ENCODE measurements around the gene MAP2K1. TPM values are rescaled to one million over a fixed set of nuclear protein-coding genes. Genes with fewer than 3 reads are reported as not detected.
"Not testable (repeated sequence)": the region's sequence is repeated elsewhere in the genome, so short reads cannot be mapped to it uniquely, and the experiment has no call there.

MAP2K1 gene
- total RNA-seq, 2 donors from 2014 or later, result 121 to 134 TPM

DNA sequence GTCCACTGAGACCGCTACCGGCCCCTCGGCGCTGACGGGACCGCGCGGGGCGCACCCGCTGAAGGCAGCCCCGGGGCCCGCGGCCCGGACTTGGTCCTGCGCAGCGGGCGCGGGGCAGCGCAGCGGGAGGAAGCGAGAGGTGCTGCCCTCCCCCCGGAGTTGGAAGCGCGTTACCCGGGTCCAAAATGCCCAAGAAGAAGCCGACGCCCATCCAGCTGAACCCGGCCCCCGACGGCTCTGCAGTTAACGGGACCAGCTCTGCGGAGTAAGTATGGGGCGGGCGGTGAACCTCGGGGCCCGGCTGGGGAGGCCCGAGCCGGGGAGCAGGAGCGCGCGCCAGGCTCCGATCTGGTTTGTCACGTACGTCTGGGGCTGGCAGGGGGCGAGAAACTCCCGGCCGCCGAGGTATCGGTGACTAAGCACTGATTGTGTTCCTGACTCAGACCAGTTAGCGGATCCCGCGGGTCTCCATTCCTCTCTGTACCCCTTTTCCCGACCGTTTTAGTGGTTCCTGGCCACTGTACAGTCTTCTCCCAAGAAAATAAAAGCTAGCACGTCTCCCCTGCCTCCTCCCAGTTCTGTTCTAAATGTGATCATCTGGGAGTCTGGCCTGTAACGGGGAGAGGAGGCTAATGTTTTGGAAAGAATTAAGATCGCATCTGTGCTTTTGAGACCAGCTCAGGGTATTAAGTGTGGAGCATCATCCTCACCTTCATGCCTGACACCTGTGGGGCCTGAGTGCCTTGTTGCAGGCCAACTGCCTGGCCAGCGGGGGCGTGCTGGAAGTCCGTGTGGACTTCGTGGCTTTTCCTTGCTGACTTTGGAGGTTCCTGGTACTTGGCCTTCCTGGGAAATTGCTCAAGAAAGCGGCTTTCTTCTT is 691 bp downstream of the MAP2K1 start:
- Mint-ChIP-seq H3K27me3 (no peaks in the 10 kb centered on the region), H3K4me1 (ENCODE audit: low read depth in 2 of 2) (peaks cover 53 to 62% of the 10 kb centered on the region in 2 donors), H3K36me3 (peaks cover 5% of the 10 kb centered on the region), H3K27ac (peak overlapping the region; percentile 89 to 94), H3K4me3 (peak overlapping the region; percentile 97), H3K9me3 (no peaks in the 10 kb centered on the region)
- ATAC-seq, result peak; percentile 71 to 75
- DNase-seq (ENCODE audit: low spot score), result peak; percentile 85

DNA sequence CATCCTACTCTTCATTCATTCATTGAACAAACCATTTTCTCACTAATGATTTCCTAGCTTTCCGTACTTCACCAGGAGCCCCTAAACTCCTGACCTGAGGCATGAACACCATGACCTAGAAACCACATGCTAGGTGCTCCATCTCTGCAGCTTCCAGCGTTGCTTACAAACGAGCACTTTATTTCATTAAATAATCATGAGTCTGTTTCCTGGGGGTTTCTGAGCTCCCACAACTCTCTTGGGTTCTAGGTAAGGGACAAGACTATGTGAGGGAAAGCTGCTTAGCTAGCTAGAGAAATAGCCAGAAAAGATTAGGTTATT is 1.3 kb downstream of the MAP2K1 start:
- H3K4me1 Mint-ChIP-seq (ENCODE audit: low read depth in 2 of 2), result peaks cover 57 to 67% of the 10 kb centered on the region in 2 donors
- H3K9me3 Mint-ChIP-seq, result no peaks in the 10 kb centered on the region
- no peaks in the 10 kb centered on the region for H3K27me3 Mint-ChIP-seq
- peaks cover 5% of the 10 kb centered on the region for H3K36me3 Mint-ChIP-seq
- ATAC-seq, result no peak
- no peak for DNase-seq (ENCODE audit: low spot score)
- peak overlapping the region; percentile 97 for H3K4me3 Mint-ChIP-seq
- peak overlapping the region; percentile 89 to 94 for H3K27ac Mint-ChIP-seq

DNA sequence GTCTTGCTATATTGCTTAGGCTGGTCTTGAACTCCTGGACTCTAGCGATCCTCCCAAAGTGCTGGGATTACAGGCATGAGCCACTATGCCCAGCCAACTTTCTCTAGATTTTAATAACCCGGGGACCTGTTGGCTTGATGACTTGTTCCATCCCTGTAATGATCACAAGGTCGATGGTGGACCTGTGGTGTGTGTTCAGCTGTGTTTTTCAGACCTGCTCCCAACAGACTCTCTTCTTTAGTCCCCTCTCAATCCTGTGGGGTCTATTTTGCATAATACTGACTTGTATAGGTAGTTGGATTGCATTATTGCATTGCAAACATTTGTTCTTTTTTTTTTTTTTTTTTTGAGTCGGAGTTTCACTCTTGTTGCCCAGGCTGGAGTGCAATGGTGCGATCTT is 1.9 kb downstream of the MAP2K1 start:
- ATAC-seq (no peak), DNase-seq (ENCODE audit: low spot score) (no peak)
- H3K36me3 Mint-ChIP-seq, result peaks cover 8% of the 10 kb centered on the region
- H3K9me3 Mint-ChIP-seq, result no peaks in the 10 kb centered on the region
- H3K27me3 Mint-ChIP-seq, result no peaks in the 10 kb centered on the region
- H3K4me1 Mint-ChIP-seq (ENCODE audit: low read depth in 2 of 2), result peaks cover 60 to 71% of the 10 kb centered on the region in 2 donors
- H3K27ac Mint-ChIP-seq, result peak overlapping the region; percentile 15 to 56
- H3K4me3 Mint-ChIP-seq, result peak overlapping the region; percentile 97

DNA sequence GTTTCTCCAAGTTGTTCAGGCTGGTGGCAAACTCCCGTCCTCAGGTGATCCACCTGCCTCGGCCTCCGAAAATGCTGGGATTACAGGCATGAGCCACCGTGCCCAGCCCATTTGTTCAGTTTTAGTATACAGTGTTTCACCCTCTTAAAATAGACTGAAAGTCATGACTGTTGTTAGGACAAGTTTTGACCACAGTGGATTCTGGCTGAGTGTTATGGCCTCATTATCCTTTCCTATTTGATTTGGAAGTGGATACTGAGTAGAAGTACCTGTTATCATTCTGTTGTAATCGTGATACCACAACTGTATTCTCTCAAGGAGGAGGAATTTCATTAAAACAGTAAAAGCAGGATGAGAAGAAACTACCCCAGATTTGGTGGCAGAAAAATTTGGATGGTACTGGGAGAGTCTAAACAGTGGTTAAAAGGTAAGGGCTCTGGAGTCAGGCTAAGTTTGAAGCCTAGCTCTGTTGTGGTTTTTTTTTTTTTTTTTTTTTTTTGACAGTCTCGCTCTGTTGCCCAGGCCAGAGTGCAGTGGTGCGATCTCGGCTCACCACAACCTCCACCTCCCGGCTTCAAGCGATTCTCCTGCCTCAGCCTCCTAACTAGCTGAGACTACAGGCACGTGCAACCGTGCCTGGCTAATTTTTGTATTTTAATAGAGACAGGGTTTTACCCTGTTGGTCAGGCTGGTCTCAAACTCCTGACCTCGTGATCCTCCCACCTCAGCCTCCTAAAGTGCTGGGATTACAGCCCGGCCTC is 2.6 kb downstream of the MAP2K1 start:
- Mint-ChIP-seq H3K4me3 (peak overlapping the region; percentile 97), H3K27ac (peak overlapping the region; percentile 15 to 56), H3K36me3 (peaks cover 12% of the 10 kb centered on the region), H3K4me1 (ENCODE audit: low read depth in 2 of 2) (peaks cover 66 to 76% of the 10 kb centered on the region in 2 donors), H3K9me3 (no peaks in the 10 kb centered on the region), H3K27me3 (no peaks in the 10 kb centered on the region)
- ATAC-seq (no peak), DNase-seq (ENCODE audit: low spot score) (no peak)

DNA sequence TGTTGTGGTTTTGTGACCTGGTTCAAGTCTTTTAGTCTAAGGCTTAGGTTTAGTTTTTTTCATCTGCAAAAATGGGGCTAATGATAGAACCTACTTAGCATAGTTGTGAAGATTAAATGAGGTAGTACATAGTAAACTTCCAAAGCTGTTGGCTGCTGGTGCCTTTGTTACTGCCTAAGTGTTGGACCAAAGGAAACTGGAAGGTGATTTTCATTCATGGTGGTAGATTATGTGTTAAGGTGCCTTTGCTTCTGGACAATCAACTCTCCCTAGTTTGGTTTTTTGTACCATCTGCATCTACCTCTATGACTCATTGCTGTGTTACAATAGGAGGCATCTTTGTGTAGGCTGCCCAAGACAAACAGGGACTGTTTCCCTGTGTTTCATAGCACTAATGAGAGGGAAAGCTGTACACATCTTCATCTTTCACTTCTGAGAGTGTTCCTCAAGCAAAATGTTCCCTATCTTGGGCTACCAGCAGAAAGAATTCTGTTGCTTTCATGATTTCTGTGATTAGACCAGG is 3.2 kb downstream of the MAP2K1 start:
- H3K36me3 Mint-ChIP-seq, result peaks cover 12% of the 10 kb centered on the region
- H3K9me3 Mint-ChIP-seq, result no peaks in the 10 kb centered on the region
- H3K4me1 Mint-ChIP-seq (ENCODE audit: low read depth in 2 of 2), result peaks cover 67 to 79% of the 10 kb centered on the region in 2 donors
- DNase-seq (ENCODE audit: low spot score), result no peak
- peak overlapping the region; percentile 97 for H3K4me3 Mint-ChIP-seq
- no peak for ATAC-seq
- peak overlapping the region; percentile 15 to 56 for H3K27ac Mint-ChIP-seq
- H3K27me3 Mint-ChIP-seq, result no peaks in the 10 kb centered on the region

DNA sequence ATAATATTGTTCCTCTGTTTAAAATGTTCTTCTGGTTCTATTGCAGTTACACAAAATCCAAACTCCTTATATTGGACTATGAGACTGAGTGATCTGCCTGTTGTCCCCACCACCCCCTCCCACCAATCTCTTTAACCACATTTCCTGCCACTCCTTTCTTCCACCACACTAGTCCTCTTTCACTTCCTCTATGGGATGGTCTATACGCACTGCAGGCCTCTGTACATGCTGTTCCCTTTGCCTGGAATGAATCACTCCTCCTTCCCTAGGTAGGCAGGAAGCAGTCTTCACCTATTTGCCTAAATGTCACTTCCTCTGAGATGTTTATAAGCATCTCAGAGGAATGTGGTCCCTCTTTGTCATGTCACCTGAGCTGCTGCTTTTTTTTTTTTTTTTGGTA is 4.0 kb downstream of the MAP2K1 start:
- Mint-ChIP-seq H3K36me3 (peaks cover 12% of the 10 kb centered on the region), H3K27ac (peak overlapping the region; percentile 15 to 56), H3K9me3 (no peaks in the 10 kb centered on the region), H3K27me3 (no peaks in the 10 kb centered on the region), H3K4me1 (ENCODE audit: low read depth in 2 of 2) (peaks cover 73 to 83% of the 10 kb centered on the region in 2 donors), H3K4me3 (peak overlapping the region; percentile 97)
- DNase-seq (ENCODE audit: low spot score) (no peak), ATAC-seq (no peak)

DNA sequence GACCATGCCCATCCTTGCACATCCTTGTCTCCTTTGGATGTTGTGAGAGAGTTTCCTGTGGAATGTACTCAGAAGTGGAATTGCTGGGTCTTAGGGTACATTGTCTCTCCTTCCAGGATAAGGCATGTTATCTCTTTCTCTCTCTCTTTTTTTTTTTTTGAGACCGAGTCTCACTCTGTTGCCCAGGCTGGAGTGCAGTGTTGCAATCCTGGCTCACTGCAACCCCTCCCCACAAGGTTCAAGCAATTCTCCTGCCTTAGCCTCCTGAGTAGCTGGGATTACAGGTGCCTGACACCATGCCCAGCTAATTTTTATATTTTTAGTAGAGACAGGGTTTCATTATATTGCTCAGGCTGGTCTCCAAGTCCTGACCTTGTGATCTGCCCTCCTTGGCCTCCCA is 6.3 kb downstream of the MAP2K1 start:
- peaks cover 64 to 74% of the 10 kb centered on the region in 2 donors for H3K4me1 Mint-ChIP-seq (ENCODE audit: low read depth in 2 of 2)
- peak overlapping the region in 1 of 2 donors; percentile 27 for H3K27ac Mint-ChIP-seq
- H3K36me3 Mint-ChIP-seq, result peaks cover 12% of the 10 kb centered on the region
- not testable (repeated sequence) for H3K27me3 Mint-ChIP-seq; H3K9me3 Mint-ChIP-seq; H3K4me3 Mint-ChIP-seq; ATAC-seq; DNase-seq (ENCODE audit: low spot score)

DNA sequence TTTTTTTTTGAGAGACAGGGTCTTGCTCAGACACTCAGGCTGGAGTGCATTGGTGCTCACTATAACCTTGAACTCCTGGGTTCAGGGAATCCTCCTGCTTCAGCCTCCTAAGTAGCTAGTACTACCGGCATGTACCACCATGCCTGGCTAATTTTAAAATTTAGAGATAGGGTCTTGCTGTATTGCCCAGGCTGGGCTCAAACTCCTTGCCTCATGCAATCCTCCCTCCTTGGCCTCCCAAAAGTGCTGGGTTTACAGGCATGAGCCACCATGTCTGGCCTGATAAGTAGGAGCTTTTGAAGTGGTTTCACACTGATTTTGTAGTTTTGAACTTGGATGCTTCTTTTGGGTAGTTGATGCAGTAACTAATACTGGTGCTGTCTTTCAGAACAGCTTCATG is 7.8 kb downstream of the MAP2K1 start:
- Mint-ChIP-seq H3K9me3 (no peaks in the 10 kb centered on the region), H3K4me1 (ENCODE audit: low read depth in 2 of 2) (peaks cover 55 to 62% of the 10 kb centered on the region in 2 donors), H3K27ac (no peak overlapping the region), H3K27me3 (no peaks in the 10 kb centered on the region), H3K36me3 (peaks cover 12% of the 10 kb centered on the region), H3K4me3 (no peak overlapping the region)
- ATAC-seq (no peak), DNase-seq (ENCODE audit: low spot score) (no peak)

DNA sequence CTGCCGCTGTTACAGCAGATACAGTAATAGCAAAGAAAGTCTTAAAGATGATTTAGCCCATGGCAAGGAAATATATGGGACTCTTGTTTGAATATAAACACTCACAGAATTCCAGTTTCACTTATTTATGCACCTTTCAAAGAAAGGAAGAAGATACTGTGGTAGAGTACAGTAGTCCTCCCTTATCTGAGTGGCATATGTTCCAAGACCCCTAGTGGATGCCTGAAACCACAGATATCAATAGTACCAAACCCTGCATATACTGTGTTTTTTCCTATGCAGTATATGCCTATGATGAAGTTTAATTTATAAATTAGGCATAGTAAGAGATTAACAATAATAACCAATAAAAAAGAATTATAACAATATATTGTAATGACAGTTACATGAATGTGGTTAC is 8.2 kb downstream of the MAP2K1 start:
- H3K4me3 Mint-ChIP-seq, result no peak overlapping the region
- H3K27me3 Mint-ChIP-seq, result no peaks in the 10 kb centered on the region

DNA sequence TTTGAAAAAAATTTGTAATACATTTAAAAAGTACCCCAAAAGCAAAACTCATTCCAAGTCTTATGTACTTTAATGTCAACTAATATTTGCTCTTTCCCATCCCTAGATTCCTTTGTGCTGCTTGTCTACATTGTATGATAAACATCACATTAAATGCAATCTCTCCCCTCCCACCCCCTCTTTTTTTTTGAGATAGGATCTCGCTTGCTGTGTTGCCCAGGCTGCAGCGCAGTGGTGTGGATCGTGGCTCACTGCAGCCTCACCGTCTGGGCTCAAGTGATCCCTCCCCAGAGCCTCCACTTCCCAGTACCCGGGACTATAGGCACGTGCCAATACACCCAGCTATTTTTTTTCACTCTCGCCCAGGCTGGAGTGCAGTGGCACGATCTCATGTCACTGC is 12.6 kb downstream of the MAP2K1 start:
- Mint-ChIP-seq H3K36me3 (no peaks in the 10 kb centered on the region), H3K9me3 (no peaks in the 10 kb centered on the region), H3K4me1 (ENCODE audit: low read depth in 2 of 2) (peaks cover 48 to 58% of the 10 kb centered on the region in 2 donors), H3K27ac (no peak overlapping the region), H3K27me3 (no peaks in the 10 kb centered on the region), H3K4me3 (no peak overlapping the region)
- DNase-seq (ENCODE audit: low spot score) (no peak), ATAC-seq (no peak)

More for the DNA sequence above, 8.2 kb downstream of the MAP2K1 start:
- peaks cover 51 to 58% of the 10 kb centered on the region in 2 donors for H3K4me1 Mint-ChIP-seq (ENCODE audit: low read depth in 2 of 2)
- H3K27ac Mint-ChIP-seq, result peak overlapping the region in 1 of 2 donors; percentile 13
- H3K36me3 Mint-ChIP-seq, result peaks cover 12% of the 10 kb centered on the region
- ATAC-seq, result no peak
- no peaks in the 10 kb centered on the region for H3K9me3 Mint-ChIP-seq
- DNase-seq (ENCODE audit: low spot score), result no peak

DNA sequence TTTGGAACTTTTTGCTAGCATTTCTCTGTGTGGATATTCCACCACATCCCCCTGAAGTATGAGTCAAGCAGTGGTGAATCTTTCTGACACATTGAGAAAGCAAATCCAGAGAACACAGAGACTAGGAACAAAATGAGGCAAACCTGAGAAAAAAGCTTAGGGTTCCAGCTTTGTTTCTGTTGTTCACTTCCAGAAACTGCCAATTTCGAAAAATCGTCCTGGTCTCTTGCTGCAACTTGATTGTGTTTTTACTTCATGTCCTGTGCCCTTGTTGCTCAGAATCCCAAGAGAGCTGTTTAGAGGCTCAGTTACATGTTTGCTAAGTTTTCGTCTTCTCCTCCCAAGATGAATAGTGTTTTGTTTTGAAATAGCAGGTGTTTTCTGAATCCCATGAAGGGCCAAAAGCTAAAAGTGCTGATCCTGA is 13.7 kb downstream of the MAP2K1 start:
- ATAC-seq (no peak), DNase-seq (ENCODE audit: low spot score) (no peak)
- Mint-ChIP-seq H3K4me3 (no peak overlapping the region), H3K36me3 (no peaks in the 10 kb centered on the region), H3K4me1 (ENCODE audit: low read depth in 2 of 2) (peaks cover 45 to 54% of the 10 kb centered on the region in 2 donors), H3K9me3 (no peaks in the 10 kb centered on the region), H3K27ac (peak overlapping the region in 1 of 2 donors; percentile 15), H3K27me3 (no peaks in the 10 kb centered on the region)

DNA sequence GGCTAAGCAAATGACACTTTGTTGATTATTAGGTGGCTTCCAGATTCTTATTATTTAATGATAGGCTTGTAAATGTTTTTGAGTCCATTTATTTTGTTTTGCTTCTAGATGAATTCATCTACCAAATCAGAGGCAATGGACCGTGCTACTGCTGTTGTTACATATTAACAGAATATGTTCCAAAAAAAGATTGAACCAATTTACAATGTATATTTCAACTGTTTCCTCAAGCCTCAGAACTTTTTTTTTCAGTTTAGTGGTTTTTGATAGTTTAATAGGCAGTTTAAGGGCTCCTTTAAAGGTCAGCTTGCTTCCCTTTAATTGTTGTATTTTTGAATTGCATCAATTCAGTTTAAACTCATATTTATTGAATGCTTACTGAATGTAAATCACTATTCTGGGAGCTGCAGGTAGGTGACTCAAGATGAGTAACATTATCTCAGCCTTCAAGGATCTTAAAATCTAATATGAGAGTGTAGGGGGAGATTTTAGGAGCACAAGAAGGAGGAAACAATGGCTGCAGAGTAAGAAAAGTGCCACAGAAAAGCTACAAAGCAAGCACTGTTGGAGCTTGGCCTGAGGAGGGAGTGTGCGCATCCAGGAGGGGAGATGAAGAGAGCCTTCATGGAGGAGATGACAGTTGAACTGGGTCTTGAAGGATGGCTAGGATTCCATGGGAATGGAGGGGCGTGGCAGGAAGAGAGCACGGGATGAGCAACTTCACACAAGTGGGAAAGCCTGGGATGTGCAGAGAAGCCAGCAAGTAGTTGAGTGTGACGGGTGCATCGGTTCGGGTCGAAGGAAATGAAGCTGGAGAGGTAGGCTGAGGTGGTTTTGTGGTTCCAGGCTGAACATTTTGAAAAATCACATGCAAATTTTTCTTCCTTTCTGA is 14.7 kb downstream of the MAP2K1 start:
- ATAC-seq, result peak in 1 of 2 donors; percentile 43

DNA sequence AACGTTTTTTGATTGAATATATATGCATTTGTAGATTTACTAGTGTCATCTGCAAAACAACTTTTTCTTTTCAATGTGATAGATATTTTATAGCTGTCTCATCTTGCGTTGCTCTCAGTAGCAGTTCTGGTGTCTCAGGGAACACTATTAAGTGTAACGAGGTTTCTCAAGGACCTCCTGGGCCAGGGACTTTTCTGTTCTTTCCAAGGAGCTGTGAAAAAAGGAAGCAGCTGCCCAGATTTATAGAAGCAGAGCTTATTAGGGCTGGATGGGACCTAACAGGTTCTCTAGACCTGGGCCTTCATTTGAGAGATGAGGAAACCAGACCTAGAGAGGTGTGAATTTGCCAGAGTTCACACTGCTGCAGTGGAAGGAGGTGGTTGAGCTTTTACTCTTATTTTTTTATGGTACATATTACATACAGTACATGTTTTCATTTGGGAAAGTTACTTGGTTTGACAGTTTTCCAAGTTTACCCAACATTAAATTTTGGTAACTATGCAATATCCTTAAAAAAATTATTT is 16.1 kb downstream of the MAP2K1 start:
- Mint-ChIP-seq H3K27me3 (no peaks in the 10 kb centered on the region), H3K36me3 (no peaks in the 10 kb centered on the region)

More for the DNA sequence above, 14.7 kb downstream of the MAP2K1 start:
- peak overlapping the region; percentile 5 to 21 for H3K27ac Mint-ChIP-seq
- no peaks in the 10 kb centered on the region for H3K36me3 Mint-ChIP-seq
- no peak for DNase-seq (ENCODE audit: low spot score)
- H3K4me1 Mint-ChIP-seq (ENCODE audit: low read depth in 2 of 2), result peaks cover 47 to 51% of the 10 kb centered on the region in 2 donors
- H3K4me3 Mint-ChIP-seq, result peak overlapping the region; percentile 70
- H3K9me3 Mint-ChIP-seq, result no peaks in the 10 kb centered on the region
- H3K27me3 Mint-ChIP-seq, result no peaks in the 10 kb centered on the region

More for the DNA sequence above, 16.1 kb downstream of the MAP2K1 start:
- DNase-seq (ENCODE audit: low spot score), result no peak
- Mint-ChIP-seq H3K27ac (peak overlapping the region; percentile 53 to 57), H3K4me1 (ENCODE audit: low read depth in 2 of 2) (peaks cover 58 to 61% of the 10 kb centered on the region in 2 donors), H3K4me3 (peak overlapping the region; percentile 57), H3K9me3 (no peaks in the 10 kb centered on the region)
- peak; percentile 58 to 65 for ATAC-seq
